ENCODE data around the gene FASTKD3.

FASTKD3 gene

DNA sequence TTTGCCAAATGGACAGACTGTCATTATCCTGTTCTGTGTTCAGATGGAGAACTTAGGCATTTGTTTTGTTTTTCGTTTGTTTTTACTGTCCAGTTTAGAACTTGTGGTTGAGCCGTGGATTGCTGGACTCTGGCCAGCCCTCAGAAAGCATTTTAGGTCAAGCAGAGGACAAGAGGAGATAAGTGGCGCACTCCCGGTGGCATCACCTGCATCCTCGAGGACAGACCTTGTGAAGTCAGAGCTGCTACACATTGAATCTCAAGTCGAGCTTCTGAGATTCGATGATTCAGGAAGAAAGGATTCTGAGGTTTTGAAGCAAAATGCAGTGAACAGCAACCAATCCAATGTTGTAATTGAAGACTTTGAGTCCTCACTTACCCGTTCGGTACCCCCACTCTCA lies 9.0 kb upstream of the FASTKD3 start:
- H3K27ac ChIP-seq, result peak overlapping the region; percentile 97
- TF ChIP-seq, protein P1, sequence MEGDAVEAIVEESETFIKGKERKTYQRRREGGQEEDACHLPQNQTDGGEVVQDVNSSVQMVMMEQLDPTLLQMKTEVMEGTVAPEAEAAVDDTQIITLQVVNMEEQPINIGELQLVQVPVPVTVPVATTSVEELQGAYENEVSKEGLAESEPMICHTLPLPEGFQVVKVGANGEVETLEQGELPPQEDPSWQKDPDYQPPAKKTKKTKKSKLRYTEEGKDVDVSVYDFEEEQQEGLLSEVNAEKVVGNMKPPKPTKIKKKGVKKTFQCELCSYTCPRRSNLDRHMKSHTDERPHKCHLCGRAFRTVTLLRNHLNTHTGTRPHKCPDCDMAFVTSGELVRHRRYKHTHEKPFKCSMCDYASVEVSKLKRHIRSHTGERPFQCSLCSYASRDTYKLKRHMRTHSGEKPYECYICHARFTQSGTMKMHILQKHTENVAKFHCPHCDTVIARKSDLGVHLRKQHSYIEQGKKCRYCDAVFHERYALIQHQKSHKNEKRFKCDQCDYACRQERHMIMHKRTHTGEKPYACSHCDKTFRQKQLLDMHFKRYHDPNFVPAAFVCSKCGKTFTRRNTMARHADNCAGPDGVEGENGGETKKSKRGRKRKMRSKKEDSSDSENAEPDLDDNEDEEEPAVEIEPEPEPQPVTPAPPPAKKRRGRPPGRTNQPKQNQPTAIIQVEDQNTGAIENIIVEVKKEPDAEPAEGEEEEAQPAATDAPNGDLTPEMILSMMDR (conservative IDR thresholded peaks at IDR 0.05), result no peak

DNA sequence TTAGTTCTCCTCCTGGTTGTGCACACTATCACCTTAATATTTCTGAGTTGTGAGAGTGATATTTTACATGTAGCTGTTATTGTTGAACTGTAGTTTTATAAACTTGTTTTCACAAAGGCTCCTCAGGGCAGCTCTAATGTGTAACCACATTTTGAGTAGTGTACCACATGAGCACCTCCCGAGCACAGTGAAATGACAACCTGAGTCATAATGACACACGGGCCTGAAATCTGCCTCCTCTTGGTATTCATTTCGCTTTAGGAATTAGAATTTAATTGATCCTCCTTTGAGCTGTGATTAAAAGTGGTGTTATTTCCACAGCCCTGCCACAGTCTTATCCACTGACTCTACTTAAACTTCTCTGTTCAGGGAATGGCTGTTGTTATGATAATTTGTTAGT lies 8.0 kb upstream of the FASTKD3 start:
- peak overlapping the region; percentile 97 for H3K27ac ChIP-seq
- TF ChIP-seq, protein P1 (conservative IDR thresholded peaks at IDR 0.05), result no peak

DNA sequence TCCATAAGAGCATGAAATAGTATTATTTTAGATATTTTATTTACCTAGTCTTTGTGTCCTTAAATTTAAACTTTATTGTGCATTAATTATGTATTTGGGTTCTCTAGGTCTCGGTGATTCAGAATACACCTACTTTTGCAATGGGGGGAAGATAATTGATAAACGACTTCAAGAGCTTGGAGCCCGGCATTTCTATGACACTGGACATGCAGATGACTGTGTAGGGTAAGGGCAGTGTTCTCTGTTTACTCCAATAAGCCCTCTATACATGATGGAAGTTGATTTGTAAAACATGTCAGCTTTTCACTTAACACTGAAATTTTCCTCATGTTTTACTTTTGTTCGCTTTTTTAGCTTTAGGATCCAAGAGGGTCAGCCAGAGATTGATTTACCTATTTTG lies 6.3 kb upstream of the FASTKD3 start:
- TF ChIP-seq, protein P1 (conservative IDR thresholded peaks at IDR 0.05), result no peak
- H3K27ac ChIP-seq, result peak overlapping the region; percentile 97

DNA sequence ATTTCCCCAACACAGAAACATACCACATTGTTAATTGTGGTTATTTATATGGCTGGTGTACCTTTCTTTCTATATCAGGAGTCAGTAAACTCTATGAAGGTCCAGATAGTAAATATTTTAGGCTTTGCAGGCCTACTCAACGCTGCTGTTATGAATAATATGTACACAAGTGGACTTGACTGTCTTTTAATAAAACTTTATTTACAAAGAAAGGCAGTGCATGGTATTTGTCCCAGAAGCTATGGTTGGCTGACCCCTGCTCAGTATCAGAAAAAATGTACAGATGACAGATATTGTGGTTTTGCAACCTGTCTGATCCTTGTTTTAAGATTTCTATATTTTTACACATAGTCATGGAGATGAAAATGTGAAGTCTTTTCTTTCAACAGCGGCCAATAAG lies 5.8 kb upstream of the FASTKD3 start:
- TF ChIP-seq, protein P1 (conservative IDR thresholded peaks at IDR 0.05), result no peak
- peak overlapping the region; percentile 6; the same call in 1 of the 2 replicates for H3K27ac ChIP-seq

DNA sequence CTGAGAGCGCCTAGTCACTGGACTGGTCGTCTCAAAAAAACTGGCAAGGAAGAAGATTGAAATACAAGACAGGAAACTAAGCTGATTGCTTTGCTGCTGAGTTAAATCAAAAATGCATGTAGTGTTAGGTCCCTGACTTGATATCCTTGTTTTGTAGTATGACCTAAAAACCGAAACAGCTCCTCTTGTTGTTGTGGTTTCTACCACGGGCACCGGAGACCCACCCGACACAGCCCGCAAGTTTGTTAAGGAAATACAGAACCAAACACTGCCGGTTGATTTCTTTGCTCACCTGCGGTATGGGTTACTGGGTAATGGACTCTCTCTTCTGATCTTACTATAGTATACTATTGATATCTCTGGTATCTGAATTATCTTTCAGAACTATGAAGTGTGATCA lies 4.4 kb upstream of the FASTKD3 start:
- TF ChIP-seq, protein P1 (conservative IDR thresholded peaks at IDR 0.05), result no peak
- peak overlapping the region; percentile 3; the same call in 1 of the 2 replicates for H3K27ac ChIP-seq

DNA sequence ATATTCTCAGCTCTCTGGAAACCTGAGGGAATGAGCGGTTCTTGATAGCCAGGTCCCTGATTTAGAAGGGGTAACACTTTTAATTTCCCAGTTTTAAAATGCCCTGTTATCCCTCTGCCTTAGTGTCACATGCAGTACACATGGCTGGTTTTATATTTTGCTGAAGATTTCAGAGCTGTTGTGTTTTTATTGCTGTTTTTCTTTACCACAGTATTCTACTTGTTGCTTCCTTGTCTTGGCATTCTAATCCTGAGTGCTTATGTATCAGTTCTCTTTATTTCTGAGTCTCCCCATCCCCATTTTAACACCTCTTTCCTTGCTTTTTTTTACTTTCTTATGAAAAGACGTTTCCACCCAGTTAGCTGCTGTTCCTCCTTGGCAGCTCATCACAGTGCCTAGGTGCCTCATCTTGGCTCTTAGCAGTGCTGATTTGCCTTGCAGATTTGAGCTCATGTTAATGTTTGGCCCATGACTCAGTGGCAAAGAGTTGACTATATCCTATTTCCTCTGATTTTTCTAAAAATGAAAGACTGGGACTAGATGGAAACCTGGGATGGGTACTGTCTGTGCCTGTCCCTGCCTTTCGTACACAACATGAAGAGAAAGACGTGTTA lies 3.8 kb upstream of the FASTKD3 start:
- peak overlapping the region; percentile 3; the same call in 1 of the 2 replicates for H3K27ac ChIP-seq

DNA sequence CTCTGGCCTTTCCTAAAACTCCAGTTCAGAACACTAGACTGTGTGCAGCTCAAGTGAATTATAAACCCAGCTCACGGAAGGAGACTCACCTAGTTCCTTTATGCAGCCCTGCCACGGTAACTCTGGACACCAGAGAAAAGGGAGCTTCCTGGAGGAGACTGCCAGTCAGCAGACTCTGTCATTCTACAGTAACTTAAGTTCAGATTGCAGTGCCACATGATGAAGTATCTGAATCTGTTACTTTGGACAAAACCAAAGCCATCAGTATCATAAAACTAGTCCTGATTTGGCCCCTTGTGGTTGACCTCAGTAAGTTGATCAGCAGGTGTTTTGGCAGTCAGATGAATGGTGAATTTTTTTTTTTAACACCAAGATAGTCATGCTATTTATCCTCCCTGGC lies 2.8 kb upstream of the FASTKD3 start:
- 0 out of 2 replicates have a peak overlapping the region, but pooled peaks have one; percentile 88 for H3K27ac ChIP-seq
- TF ChIP-seq, protein P1 (conservative IDR thresholded peaks at IDR 0.05), result no peak

More for the DNA sequence above, 3.8 kb upstream of the FASTKD3 start:
- TF ChIP-seq, protein P1 (conservative IDR thresholded peaks at IDR 0.05), result no peak

Data from VCaP (cell line).